Epithelial cell of proximal tubule (primary cell): ENCODE measurements around the gene TBC1D9B. TPM values are rescaled to one million over a fixed set of nuclear protein-coding genes. Genes with fewer than 3 reads are reported as not detected.

Experiments
- DNase-seq: peaks from one replicate; pipeline ENCODE4 v3.0.0-alpha.2; 2011; ENCODE audit warnings: low read depth
- H3K4me3 ChIP-seq: 2 replicates; pipeline ENCODE4 v1.5.1; 2011; ENCODE audit warnings: low read depth, mild to moderate bottlenecking, low read length
- CTCF ChIP-seq: conservative IDR thresholded peaks from 2 replicates; pipeline ENCODE4 v1.5.1; 2012; ENCODE audit warnings: low read depth, mild to moderate bottlenecking, low read length
- total RNA-seq: library from RNA; depleted of rRNA; stranded (reverse); fragments of >200 nt; gene quantifications from 2 replicates; pipeline ENCODE4 v1.2.3, GENCODE V29; 2015

The TBC1D9B gene
- total RNA-seq, 1 donor from 2014 or later = 69.0 TPM

- no peak for TF ChIP-seq CTCF
- no peak overlapping the region for H3K4me3 ChIP-seq
- no peak for DNase-seq
Measured at GRCh38 chr5:179886190-179886911, 21.3 kb downstream of the TBC1D9B start.

GRCh38 chr5:179885491-179886090 lies 22.1 kb downstream of the TBC1D9B start:
- DNase-seq = no peak
- TF ChIP-seq CTCF = no peak
- no peak overlapping the region for H3K4me3 ChIP-seq

- DNase-seq = no peak
- no peak overlapping the region for H3K4me3 ChIP-seq
- no peak for TF ChIP-seq CTCF
Measured at GRCh38 chr5:179883163-179883562, 24.5 kb downstream of the TBC1D9B start.

GRCh38 chr5:179882338-179882737 lies 25.4 kb downstream of the TBC1D9B start:
- no peak for DNase-seq
- TF ChIP-seq CTCF = no peak
- H3K4me3 ChIP-seq = no peak overlapping the region

- H3K4me3 ChIP-seq = no peak overlapping the region
- DNase-seq = no peak
- no peak for TF ChIP-seq CTCF
Measured at GRCh38 chr5:179880848-179881590, 26.7 kb downstream of the TBC1D9B start.

- DNase-seq = no peak
- TF ChIP-seq CTCF = no peak
- no peak overlapping the region for H3K4me3 ChIP-seq
Measured at GRCh38 chr5:179880066-179880650, 27.5 kb downstream of the TBC1D9B start.
